HG02938 (cell line): Measurements from ENCODE around the gene CBLB.
A peak's percentile ranks its signal among the peaks of the same experiment; 100 is the strongest.
"Not testable (repeated sequence)": the region's sequence is repeated elsewhere in the genome, so short reads cannot be mapped to it uniquely, and the experiment has no call there.

Source experiments
- ATAC-seq: cut with Tn5 transposase; IDR thresholded peaks from one replicate; pipeline ENCODE4 v1.9.1; 2021; ENCODE audit warnings: mild to moderate bottlenecking, moderate library complexity; ENCODE audit not compliant: unreplicated experiment

The CBLB gene

GRCh38 chr3:105762749-105763658 is 105.8 kb downstream of the CBLB start:
- ATAC-seq, result no peak

- not testable (repeated sequence) for ATAC-seq
Observed at GRCh38 chr3:105762214-105762613, 106.6 kb downstream of the CBLB start.

- ATAC-seq, result no peak
Observed at GRCh38 chr3:105759442-105760078, 109.3 kb downstream of the CBLB start.

GRCh38 chr3:105758451-105758850 is 110.4 kb downstream of the CBLB start:
- ATAC-seq, result no peak

- no peak for ATAC-seq
Observed at GRCh38 chr3:105755121-105755886, 113.5 kb downstream of the CBLB start.

- ATAC-seq, result peak; percentile 52
Observed at GRCh38 chr3:105752791-105753415, 115.9 kb downstream of the CBLB start.

GRCh38 chr3:105747696-105748095 is 121.1 kb downstream of the CBLB start:
- ATAC-seq, result no peak

GRCh38 chr3:105747060-105747541 is 121.7 kb downstream of the CBLB start:
- peak; percentile 16 for ATAC-seq

GRCh38 chr3:105746231-105746996 is 122.4 kb downstream of the CBLB start:
- ATAC-seq, result peak; percentile 76

- ATAC-seq, result no peak
Observed at GRCh38 chr3:105745046-105745445, 123.8 kb downstream of the CBLB start.

GRCh38 chr3:105744202-105744601 is 124.6 kb downstream of the CBLB start:
- no peak for ATAC-seq

- ATAC-seq, result no peak
Observed at GRCh38 chr3:105733356-105733755, 135.5 kb downstream of the CBLB start.

GRCh38 chr3:105731686-105732085 is 137.1 kb downstream of the CBLB start:
- ATAC-seq, result no peak

- no peak for ATAC-seq
Observed at GRCh38 chr3:105730801-105731354, 137.9 kb downstream of the CBLB start.

GRCh38 chr3:105729667-105730066 is 139.1 kb downstream of the CBLB start:
- ATAC-seq, result no peak

GRCh38 chr3:105728771-105729312 is 140.0 kb downstream of the CBLB start:
- no peak for ATAC-seq

GRCh38 chr3:105727036-105727435 is 141.8 kb downstream of the CBLB start:
- not testable (repeated sequence) for ATAC-seq

- peak; percentile 100 for ATAC-seq
Observed at GRCh38 chr3:105722943-105723556, 145.8 kb downstream of the CBLB start.

GRCh38 chr3:105719791-105720190 is 149.0 kb downstream of the CBLB start:
- no peak for ATAC-seq
